HG03558 (cell line): ENCODE measurements around the gene PAGE2.
"Not testable (repeated sequence)": the region's sequence is repeated elsewhere in the genome, so short reads cannot be mapped to it uniquely, and the experiment has no call there.

Source experiments
- ATAC-seq: cut with Tn5 transposase; IDR thresholded peaks from one replicate; pipeline ENCODE4 v1.9.1; 2021; ENCODE audit warnings: moderate number of reproducible peaks; ENCODE audit not compliant: unreplicated experiment; ENCODE audit errors: extremely low read depth

PAGE2 gene

GRCh38 chrX:55120761-55121358, 32.0 kb downstream of the PAGE2 start:
- no peak for ATAC-seq

- ATAC-seq, result no peak
Measured at GRCh38 chrX:55123900-55124299, 35.1 kb downstream of the PAGE2 start.

- ATAC-seq, result no peak
Measured at GRCh38 chrX:55127692-55128091, 38.9 kb downstream of the PAGE2 start.

- ATAC-seq, result no peak
Measured at GRCh38 chrX:55129361-55129760, 40.5 kb downstream of the PAGE2 start.

- ATAC-seq, result no peak
Measured at GRCh38 chrX:55130481-55130880, 41.7 kb downstream of the PAGE2 start.

GRCh38 chrX:55132416-55132815, 43.6 kb downstream of the PAGE2 start:
- no peak for ATAC-seq

GRCh38 chrX:55135171-55135570, 46.4 kb downstream of the PAGE2 start:
- no peak for ATAC-seq

GRCh38 chrX:55140800-55141199, 52.0 kb downstream of the PAGE2 start:
- not testable (repeated sequence) for ATAC-seq
